Esophagus squamous epithelium (tissue), 4 donors: ENCODE measurements around the gene FAM3D.

Experiments
- CTCF ChIP-seq, 6 experiments: fragments of 450-650 bp in 4 of 6; fragments of 200-600 bp in 2 of 6; sonication (generic) in 2 of 6; IDR thresholded peaks; one replicate each; pipeline ENCODE4 v1.5.1; 2016 to 2019; ENCODE audit warnings: antibody characterized with exemption in 6 of 6, mild to moderate bottlenecking in 4 of 6, moderate library complexity in 4 of 6
- POLR2A ChIP-seq, 4 donors: fragments of 450-650 bp; IDR thresholded peaks; one replicate each; pipeline ENCODE4 v1.6.1; 2017; ENCODE audit warnings: antibody characterized with exemption in 4 of 4, mild to moderate bottlenecking in 4 of 4, moderate library complexity in 3 of 4

GRCh38 chr3:58658508-58658907, 8.1 kb downstream of the FAM3D start:
- TF ChIP-seq CTCF (IDR thresholded peaks at IDR 0.05), result no peak
- no peak for TF ChIP-seq POLR2A (IDR thresholded peaks at IDR 0.05)
